GM12873 (cell line): Measurements from ENCODE around the gene ZNF281.

Experiments
- TF ChIP-seq, protein P1 (sequence below): IDR thresholded peaks from 2 replicates; pipeline ENCODE4 v1.5.1; 2012; ENCODE audit warnings: low read depth, mild to moderate bottlenecking, moderate library complexity, low read length, control low read depth; ENCODE audit not compliant: insufficient read depth; ENCODE audit errors: missing control alignments

ZNF281 gene, protein sequence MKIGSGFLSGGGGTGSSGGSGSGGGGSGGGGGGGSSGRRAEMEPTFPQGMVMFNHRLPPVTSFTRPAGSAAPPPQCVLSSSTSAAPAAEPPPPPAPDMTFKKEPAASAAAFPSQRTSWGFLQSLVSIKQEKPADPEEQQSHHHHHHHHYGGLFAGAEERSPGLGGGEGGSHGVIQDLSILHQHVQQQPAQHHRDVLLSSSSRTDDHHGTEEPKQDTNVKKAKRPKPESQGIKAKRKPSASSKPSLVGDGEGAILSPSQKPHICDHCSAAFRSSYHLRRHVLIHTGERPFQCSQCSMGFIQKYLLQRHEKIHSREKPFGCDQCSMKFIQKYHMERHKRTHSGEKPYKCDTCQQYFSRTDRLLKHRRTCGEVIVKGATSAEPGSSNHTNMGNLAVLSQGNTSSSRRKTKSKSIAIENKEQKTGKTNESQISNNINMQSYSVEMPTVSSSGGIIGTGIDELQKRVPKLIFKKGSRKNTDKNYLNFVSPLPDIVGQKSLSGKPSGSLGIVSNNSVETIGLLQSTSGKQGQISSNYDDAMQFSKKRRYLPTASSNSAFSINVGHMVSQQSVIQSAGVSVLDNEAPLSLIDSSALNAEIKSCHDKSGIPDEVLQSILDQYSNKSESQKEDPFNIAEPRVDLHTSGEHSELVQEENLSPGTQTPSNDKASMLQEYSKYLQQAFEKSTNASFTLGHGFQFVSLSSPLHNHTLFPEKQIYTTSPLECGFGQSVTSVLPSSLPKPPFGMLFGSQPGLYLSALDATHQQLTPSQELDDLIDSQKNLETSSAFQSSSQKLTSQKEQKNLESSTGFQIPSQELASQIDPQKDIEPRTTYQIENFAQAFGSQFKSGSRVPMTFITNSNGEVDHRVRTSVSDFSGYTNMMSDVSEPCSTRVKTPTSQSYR

GRCh38 chr1:200409761-200410565 is at the start of gene ZNF281:
Gene ZNF281 (minus strand): TSS chr1:200410036. CDS start chr1:200409705, 331 bp downstream.
- TF ChIP-seq, protein P1, sequence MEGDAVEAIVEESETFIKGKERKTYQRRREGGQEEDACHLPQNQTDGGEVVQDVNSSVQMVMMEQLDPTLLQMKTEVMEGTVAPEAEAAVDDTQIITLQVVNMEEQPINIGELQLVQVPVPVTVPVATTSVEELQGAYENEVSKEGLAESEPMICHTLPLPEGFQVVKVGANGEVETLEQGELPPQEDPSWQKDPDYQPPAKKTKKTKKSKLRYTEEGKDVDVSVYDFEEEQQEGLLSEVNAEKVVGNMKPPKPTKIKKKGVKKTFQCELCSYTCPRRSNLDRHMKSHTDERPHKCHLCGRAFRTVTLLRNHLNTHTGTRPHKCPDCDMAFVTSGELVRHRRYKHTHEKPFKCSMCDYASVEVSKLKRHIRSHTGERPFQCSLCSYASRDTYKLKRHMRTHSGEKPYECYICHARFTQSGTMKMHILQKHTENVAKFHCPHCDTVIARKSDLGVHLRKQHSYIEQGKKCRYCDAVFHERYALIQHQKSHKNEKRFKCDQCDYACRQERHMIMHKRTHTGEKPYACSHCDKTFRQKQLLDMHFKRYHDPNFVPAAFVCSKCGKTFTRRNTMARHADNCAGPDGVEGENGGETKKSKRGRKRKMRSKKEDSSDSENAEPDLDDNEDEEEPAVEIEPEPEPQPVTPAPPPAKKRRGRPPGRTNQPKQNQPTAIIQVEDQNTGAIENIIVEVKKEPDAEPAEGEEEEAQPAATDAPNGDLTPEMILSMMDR: no peak

GRCh38 chr1:200458780-200459179 is 48.9 kb upstream of the ZNF281 start:
- TF ChIP-seq, protein P1: no peak

- TF ChIP-seq, protein P1: no peak
These were observed 48.0 kb upstream of the ZNF281 start for GRCh38 chr1:200457810-200458209.

GRCh38 chr1:200454425-200454824 is 44.6 kb upstream of the ZNF281 start:
- TF ChIP-seq, protein P1: no peak

DNA sequence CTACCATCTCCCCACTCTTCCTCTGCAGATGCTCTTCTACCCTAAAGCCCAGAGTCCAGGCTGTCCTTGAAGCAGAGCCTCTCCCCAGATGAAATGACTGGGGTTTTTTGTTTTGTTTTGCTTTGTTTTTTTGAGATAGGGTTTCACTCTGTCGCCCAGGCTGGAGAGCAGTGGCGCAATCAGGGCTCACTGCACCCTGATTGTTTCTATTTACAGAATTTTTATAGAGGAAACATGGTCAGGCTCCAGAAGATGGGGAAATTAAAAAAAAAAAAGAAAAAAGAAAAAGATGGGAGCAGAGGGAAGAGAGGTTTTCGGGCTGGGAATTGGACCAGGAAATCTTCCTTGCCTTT is 43.7 kb upstream of the ZNF281 start:
- TF ChIP-seq, protein P1: no peak

DNA sequence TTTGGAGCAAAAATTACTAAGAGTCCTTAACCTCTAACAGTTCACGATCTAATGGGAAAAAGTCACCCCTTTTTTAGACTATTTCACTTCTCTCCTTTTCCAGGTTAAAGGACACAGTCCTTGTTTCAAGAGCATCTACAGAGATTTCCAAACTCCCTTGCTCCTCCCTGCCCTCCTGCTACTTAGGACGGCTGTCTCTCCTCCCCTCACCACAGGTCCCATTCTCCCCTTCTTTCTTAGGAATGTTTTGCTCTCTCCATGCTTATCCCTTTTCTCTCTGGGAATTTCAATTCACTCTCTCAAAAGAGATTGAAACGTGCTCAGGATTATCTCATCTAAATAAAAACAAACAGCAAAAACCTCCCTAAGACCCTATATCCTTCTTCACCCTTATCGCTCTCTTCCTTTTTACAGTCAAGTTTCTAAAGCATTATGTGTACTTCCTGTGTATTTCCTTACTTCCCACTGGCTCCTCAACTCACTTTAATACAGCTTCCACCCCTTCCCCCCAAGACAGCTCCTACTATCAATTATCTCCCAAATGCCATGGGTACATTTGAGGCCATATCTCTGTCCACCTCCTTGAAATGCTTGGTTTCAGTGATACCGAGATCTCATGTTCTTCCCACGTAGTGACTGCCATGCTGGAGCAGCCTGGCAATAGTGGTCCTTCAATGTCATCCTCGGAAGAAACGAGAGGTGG is 43.2 kb upstream of the ZNF281 start:
- TF ChIP-seq, protein P1: no peak
